Measurements from ENCODE around the gene MAB21L3. TPM values are rescaled to one million over a fixed set of nuclear protein-coding genes. Genes with fewer than 3 reads are reported as not detected.

The MAB21L3 gene
- total and polyA plus RNA-seq, 2 experiments from 2014 or later = not detected

DNA sequence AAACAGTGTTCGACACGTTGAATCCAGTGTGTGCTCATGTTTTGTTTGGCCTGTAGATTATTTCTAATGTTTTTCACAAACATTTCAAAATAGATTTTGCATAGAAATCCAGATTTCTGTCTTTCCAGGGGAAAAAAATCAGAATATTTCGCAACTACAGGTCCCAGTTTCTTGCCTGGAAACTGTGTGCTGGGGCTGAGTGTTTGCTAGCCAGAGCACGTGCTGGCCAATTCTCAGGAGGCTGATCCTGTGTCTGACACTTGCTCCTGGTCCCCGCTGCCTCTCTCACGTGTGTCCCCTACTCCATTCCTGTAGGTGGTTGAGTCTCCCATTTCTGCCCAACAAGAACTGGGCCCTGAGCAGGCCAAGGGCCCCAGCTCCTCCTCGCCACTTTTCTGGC, 2.4 kb downstream of the MAB21L3 start:
- peaks cover 3% of the 10 kb centered on the region; the same call in 1 of the 3 replicates for H3K4me1 Mint-ChIP-seq
- Histone ChIP-seq H3K79me2 (replicated peaks; ENCODE audit: insufficient read depth) (no peaks in the 10 kb centered on the region), H3K27ac (ENCODE audit: low read depth) (no peak overlapping the region), H3K4me1 (ENCODE audit: insufficient read depth) (no peaks in the 10 kb centered on the region), H2AFZ (no peak overlapping the region), H3K4me2 (no peak overlapping the region), H3K36me3 (ENCODE audit: insufficient read depth) (no peaks in the 10 kb centered on the region), H3K9me2 (ENCODE audit: insufficient read depth) (no peaks in the 10 kb centered on the region), H4K20me1 (replicated peaks; ENCODE audit: insufficient read depth) (no peaks in the 10 kb centered on the region; the same call in 1 of the 2 replicates), H3F3A (replicated peaks; ENCODE audit: low read depth) (no peaks in the 10 kb centered on the region), H3K27me3 (ENCODE audit: insufficient read depth) (no peaks in the 10 kb centered on the region), H3K4me3 (no peak overlapping the region)
- DNase-seq (ENCODE audit: low spot score) = no peak
- no peaks in the 10 kb centered on the region for H3K9me3 Mint-ChIP-seq
- TF ChIP-seq EZH2 (IDR thresholded peaks at IDR 0.05; ENCODE audit: low read depth, unreplicated experiment) (no peak), STAT1 (IDR thresholded peaks at IDR 0.05; ENCODE audit: unreplicated experiment) (no peak), JUNB (IDR thresholded peaks at IDR 0.05; ENCODE audit: unreplicated experiment) (no peak), ZNF331 (CRISPR knock-in tag; IDR thresholded peaks at IDR 0.05; ENCODE audit: low read depth) (no peak), EZH2phosphoT487 (IDR thresholded peaks at IDR 0.05; ENCODE audit: unreplicated experiment) (no peak), POLR2AphosphoS5 (IDR thresholded peaks at IDR 0.05; ENCODE audit: low read depth) (no peak), ZNF114 (CRISPR knock-in tag; IDR thresholded peaks at IDR 0.05) (no peak), CREB1 (CRISPR knock-in tag; IDR thresholded peaks at IDR 0.05; ENCODE audit: low read depth) (no peak), NANOG (IDR thresholded peaks at IDR 0.05; ENCODE audit: borderline replicate concordance) (no peak)
- TF ChIP-seq, protein P1, sequence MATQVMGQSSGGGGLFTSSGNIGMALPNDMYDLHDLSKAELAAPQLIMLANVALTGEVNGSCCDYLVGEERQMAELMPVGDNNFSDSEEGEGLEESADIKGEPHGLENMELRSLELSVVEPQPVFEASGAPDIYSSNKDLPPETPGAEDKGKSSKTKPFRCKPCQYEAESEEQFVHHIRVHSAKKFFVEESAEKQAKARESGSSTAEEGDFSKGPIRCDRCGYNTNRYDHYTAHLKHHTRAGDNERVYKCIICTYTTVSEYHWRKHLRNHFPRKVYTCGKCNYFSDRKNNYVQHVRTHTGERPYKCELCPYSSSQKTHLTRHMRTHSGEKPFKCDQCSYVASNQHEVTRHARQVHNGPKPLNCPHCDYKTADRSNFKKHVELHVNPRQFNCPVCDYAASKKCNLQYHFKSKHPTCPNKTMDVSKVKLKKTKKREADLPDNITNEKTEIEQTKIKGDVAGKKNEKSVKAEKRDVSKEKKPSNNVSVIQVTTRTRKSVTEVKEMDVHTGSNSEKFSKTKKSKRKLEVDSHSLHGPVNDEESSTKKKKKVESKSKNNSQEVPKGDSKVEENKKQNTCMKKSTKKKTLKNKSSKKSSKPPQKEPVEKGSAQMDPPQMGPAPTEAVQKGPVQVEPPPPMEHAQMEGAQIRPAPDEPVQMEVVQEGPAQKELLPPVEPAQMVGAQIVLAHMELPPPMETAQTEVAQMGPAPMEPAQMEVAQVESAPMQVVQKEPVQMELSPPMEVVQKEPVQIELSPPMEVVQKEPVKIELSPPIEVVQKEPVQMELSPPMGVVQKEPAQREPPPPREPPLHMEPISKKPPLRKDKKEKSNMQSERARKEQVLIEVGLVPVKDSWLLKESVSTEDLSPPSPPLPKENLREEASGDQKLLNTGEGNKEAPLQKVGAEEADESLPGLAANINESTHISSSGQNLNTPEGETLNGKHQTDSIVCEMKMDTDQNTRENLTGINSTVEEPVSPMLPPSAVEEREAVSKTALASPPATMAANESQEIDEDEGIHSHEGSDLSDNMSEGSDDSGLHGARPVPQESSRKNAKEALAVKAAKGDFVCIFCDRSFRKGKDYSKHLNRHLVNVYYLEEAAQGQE (IDR thresholded peaks at IDR 0.05; ENCODE audit: unreplicated experiment) = no peak
- TF ChIP-seq, protein P2, sequence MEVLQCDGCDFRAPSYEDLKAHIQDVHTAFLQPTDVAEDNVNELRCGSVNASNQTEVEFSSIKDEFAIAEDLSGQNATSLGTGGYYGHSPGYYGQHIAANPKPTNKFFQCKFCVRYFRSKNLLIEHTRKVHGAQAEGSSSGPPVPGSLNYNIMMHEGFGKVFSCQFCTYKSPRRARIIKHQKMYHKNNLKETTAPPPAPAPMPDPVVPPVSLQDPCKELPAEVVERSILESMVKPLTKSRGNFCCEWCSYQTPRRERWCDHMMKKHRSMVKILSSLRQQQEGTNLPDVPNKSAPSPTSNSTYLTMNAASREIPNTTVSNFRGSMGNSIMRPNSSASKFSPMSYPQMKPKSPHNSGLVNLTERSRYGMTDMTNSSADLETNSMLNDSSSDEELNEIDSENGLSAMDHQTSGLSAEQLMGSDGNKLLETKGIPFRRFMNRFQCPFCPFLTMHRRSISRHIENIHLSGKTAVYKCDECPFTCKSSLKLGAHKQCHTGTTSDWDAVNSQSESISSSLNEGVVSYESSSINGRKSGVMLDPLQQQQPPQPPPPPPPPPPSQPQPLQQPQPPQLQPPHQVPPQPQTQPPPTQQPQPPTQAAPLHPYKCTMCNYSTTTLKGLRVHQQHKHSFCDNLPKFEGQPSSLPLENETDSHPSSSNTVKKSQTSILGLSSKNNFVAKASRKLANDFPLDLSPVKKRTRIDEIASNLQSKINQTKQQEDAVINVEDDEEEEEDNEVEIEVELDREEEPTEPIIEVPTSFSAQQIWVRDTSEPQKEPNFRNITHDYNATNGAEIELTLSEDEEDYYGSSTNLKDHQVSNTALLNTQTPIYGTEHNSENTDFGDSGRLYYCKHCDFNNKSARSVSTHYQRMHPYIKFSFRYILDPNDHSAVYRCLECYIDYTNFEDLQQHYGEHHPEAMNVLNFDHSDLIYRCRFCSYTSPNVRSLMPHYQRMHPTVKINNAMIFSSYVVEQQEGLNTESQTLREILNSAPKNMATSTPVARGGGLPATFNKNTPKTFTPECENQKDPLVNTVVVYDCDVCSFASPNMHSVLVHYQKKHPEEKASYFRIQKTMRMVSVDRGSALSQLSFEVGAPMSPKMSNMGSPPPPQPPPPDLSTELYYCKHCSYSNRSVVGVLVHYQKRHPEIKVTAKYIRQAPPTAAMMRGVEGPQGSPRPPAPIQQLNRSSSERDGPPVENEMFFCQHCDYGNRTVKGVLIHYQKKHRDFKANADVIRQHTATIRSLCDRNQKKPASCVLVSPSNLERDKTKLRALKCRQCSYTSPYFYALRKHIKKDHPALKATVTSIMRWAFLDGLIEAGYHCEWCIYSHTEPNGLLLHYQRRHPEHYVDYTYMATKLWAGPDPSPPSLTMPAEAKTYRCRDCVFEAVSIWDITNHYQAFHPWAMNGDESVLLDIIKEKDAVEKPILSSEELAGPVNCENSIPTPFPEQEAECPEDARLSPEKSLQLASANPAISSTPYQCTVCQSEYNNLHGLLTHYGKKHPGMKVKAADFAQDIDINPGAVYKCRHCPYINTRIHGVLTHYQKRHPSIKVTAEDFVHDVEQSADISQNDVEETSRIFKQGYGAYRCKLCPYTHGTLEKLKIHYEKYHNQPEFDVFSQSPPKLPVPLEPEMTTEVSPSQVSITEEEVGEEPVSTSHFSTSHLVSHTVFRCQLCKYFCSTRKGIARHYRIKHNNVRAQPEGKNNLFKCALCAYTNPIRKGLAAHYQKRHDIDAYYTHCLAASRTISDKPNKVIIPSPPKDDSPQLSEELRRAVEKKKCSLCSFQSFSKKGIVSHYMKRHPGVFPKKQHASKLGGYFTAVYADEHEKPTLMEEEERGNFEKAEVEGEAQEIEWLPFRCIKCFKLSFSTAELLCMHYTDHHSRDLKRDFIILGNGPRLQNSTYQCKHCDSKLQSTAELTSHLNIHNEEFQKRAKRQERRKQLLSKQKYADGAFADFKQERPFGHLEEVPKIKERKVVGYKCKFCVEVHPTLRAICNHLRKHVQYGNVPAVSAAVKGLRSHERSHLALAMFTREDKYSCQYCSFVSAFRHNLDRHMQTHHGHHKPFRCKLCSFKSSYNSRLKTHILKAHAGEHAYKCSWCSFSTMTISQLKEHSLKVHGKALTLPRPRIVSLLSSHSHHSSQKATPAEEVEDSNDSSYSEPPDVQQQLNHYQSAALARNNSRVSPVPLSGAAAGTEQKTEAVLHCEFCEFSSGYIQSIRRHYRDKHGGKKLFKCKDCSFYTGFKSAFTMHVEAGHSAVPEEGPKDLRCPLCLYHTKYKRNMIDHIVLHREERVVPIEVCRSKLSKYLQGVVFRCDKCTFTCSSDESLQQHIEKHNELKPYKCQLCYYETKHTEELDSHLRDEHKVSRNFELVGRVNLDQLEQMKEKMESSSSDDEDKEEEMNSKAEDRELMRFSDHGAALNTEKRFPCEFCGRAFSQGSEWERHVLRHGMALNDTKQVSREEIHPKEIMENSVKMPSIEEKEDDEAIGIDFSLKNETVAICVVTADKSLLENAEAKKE (CRISPR knock-in tag; IDR thresholded peaks at IDR 0.05) = no peak
- TF ChIP-seq, protein P3, sequence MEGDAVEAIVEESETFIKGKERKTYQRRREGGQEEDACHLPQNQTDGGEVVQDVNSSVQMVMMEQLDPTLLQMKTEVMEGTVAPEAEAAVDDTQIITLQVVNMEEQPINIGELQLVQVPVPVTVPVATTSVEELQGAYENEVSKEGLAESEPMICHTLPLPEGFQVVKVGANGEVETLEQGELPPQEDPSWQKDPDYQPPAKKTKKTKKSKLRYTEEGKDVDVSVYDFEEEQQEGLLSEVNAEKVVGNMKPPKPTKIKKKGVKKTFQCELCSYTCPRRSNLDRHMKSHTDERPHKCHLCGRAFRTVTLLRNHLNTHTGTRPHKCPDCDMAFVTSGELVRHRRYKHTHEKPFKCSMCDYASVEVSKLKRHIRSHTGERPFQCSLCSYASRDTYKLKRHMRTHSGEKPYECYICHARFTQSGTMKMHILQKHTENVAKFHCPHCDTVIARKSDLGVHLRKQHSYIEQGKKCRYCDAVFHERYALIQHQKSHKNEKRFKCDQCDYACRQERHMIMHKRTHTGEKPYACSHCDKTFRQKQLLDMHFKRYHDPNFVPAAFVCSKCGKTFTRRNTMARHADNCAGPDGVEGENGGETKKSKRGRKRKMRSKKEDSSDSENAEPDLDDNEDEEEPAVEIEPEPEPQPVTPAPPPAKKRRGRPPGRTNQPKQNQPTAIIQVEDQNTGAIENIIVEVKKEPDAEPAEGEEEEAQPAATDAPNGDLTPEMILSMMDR (conservative IDR thresholded peaks at IDR 0.05; ENCODE audit: low read depth in 2 of 2) = no peak
- TF ChIP-seq, protein P4, sequence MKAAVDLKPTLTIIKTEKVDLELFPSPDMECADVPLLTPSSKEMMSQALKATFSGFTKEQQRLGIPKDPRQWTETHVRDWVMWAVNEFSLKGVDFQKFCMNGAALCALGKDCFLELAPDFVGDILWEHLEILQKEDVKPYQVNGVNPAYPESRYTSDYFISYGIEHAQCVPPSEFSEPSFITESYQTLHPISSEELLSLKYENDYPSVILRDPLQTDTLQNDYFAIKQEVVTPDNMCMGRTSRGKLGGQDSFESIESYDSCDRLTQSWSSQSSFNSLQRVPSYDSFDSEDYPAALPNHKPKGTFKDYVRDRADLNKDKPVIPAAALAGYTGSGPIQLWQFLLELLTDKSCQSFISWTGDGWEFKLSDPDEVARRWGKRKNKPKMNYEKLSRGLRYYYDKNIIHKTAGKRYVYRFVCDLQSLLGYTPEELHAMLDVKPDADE (IDR thresholded peaks at IDR 0.05) = no peak
- H3K4me3 Mint-ChIP-seq = no peak overlapping the region
- no peak overlapping the region for H3K27ac Mint-ChIP-seq
- no peak for ATAC-seq
- no peaks in the 10 kb centered on the region for H3K36me3 Mint-ChIP-seq (ENCODE audit: low read depth)
- no peaks in the 10 kb centered on the region for H3K27me3 Mint-ChIP-seq (ENCODE audit: insufficient read depth, low read depth, poor library complexity)

Measured in GM23338 (cell line).